ENCODE results near the gene ART5. TPM values are rescaled to one million over a fixed set of nuclear protein-coding genes. Genes with fewer than 3 reads are reported as not detected.

ART5 gene
- total RNA-seq, 1 experiment from 2014 or later: 7.9 TPM

GRCh38 chr11:3674189-3674588, 32.4 kb upstream of the ART5 start:
- peaks cover 0 to 9% of the 10 kb centered on the region in 2 experiments; a peak in 2 of 4 replicates for H3K4me1 Mint-ChIP-seq
- Histone ChIP-seq H3K23ac (ENCODE audit: insufficient read length, low read depth, low read length) (no peak overlapping the region), H3K27me3 (ENCODE audit: insufficient read depth, low read length) (no peaks in the 10 kb centered on the region), H2BK12ac (ENCODE audit: insufficient read length, low read depth, low read length) (no peak overlapping the region), H3K79me2 (ENCODE audit: insufficient read depth, low read length) (no peaks in the 10 kb centered on the region), H3K4me2 (ENCODE audit: insufficient read depth, insufficient read length, low read length) (no peak overlapping the region), H2BK20ac (ENCODE audit: low read depth, low read length, poor library complexity, severe bottlenecking) (no peak overlapping the region), H4K20me1 (ENCODE audit: control insufficient read depth, insufficient read depth, insufficient read length) (no peaks in the 10 kb centered on the region), H3K27ac (ENCODE audit: insufficient read length, low read depth, low read length) (no peak overlapping the region), H3K23me2 (ENCODE audit: insufficient read length, low read depth, low read length, poor library complexity, severe bottlenecking) (no peaks in the 10 kb centered on the region), H3T11ph (ENCODE audit: low read length) (no peak overlapping the region), H3K9me3 (ENCODE audit: control insufficient read depth, low read depth, low read length) (no peaks in the 10 kb centered on the region), H3K79me1 (ENCODE audit: insufficient read depth, low read depth, low read length, poor library complexity, severe bottlenecking) (no peaks in the 10 kb centered on the region), H4K8ac (replicated peaks; ENCODE audit: insufficient read length, low read depth, low read length) (no peak overlapping the region), H2AK5ac (ENCODE audit: insufficient read length, low read length) (no peak overlapping the region), H3K9ac (ENCODE audit: extremely low read depth, insufficient read length, low read length) (no peak overlapping the region), H3K14ac (ENCODE audit: insufficient read depth, low read length) (no peak overlapping the region), H3K4me1 (ENCODE audit: insufficient read depth, low read length) (no peaks in the 10 kb centered on the region), H2BK15ac (ENCODE audit: low read depth, low read length) (no peak overlapping the region), H3K4ac (ENCODE audit: low read depth, low read length) (no peak overlapping the region), H3K18ac (ENCODE audit: insufficient read length, low read depth, low read length) (no peak overlapping the region), H2BK5ac (ENCODE audit: insufficient read length, low read length) (no peak overlapping the region), H4K5ac (ENCODE audit: insufficient read length, low read depth, low read length) (no peak overlapping the region), H2AFZ (ENCODE audit: low read length) (no peak overlapping the region), H3K56ac (ENCODE audit: insufficient read length, low read depth, low read length) (no peak overlapping the region), H2BK120ac (ENCODE audit: low read depth, low read length, poor library complexity, severe bottlenecking) (no peak overlapping the region), H4K91ac (ENCODE audit: insufficient read length, low read depth, low read length) (no peak overlapping the region)
- H3K9me3 Mint-ChIP-seq: no peaks in the 10 kb centered on the region
- no peak overlapping the region for H3K4me3 Mint-ChIP-seq
- no CpG with 5 or more reads among the region's 1 CpG for WGBS (ENCODE audit: extremely low coverage, insufficient read length, low lambda C conversion rate)
- no peaks in the 10 kb centered on the region for H3K27me3 Mint-ChIP-seq (ENCODE audit: low read depth)
- H3K27ac Mint-ChIP-seq: no peak overlapping the region
- H3K36me3 Mint-ChIP-seq (ENCODE audit: insufficient read depth in 1 of 3, low read depth in 3 of 3): peaks cover 31 to 65% (median 47%) of the 10 kb centered on the region in 3 experiments
- TF ChIP-seq, protein P1, sequence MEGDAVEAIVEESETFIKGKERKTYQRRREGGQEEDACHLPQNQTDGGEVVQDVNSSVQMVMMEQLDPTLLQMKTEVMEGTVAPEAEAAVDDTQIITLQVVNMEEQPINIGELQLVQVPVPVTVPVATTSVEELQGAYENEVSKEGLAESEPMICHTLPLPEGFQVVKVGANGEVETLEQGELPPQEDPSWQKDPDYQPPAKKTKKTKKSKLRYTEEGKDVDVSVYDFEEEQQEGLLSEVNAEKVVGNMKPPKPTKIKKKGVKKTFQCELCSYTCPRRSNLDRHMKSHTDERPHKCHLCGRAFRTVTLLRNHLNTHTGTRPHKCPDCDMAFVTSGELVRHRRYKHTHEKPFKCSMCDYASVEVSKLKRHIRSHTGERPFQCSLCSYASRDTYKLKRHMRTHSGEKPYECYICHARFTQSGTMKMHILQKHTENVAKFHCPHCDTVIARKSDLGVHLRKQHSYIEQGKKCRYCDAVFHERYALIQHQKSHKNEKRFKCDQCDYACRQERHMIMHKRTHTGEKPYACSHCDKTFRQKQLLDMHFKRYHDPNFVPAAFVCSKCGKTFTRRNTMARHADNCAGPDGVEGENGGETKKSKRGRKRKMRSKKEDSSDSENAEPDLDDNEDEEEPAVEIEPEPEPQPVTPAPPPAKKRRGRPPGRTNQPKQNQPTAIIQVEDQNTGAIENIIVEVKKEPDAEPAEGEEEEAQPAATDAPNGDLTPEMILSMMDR (conservative IDR thresholded peaks at IDR 0.05): no peak
- DNase-seq: no peak

Measured in H9 (cell line).